ENCODE measurements around the gene KIF23. TPM values are rescaled to one million over a fixed set of nuclear protein-coding genes. Genes with fewer than 3 reads are reported as not detected.

Gene KIF23
- total and polyA plus RNA-seq, 12 donors, result 1.3 to 22.3 (median 2.4) TPM

DNA sequence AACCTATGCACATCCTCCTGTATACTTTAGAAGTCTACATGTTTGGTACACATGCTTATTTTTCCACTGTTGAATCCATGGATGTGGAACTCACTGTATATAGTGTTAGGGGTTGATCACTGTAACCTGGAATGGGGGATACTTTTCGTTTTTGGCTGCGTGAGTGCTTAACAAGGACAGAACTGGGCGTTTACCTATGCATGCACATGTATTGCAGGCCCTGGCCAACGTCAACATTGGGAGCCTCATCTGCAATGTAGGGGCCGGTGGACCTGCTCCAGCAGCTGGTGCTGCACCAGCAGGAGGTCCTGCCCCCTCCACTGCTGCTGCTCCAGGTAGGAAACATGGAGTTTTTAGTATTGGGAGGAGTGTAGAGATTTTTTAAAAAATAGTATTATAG lies 40.8 kb downstream of the KIF23 start:
- peak overlapping the region in 2 of 5 donors; percentile 7 to 20 for H3K27ac ChIP-seq
- H3K4me1 ChIP-seq (replicated peaks in 1 of 2), result peaks cover 12 to 26% of the 10 kb centered on the region in 2 donors

DNA sequence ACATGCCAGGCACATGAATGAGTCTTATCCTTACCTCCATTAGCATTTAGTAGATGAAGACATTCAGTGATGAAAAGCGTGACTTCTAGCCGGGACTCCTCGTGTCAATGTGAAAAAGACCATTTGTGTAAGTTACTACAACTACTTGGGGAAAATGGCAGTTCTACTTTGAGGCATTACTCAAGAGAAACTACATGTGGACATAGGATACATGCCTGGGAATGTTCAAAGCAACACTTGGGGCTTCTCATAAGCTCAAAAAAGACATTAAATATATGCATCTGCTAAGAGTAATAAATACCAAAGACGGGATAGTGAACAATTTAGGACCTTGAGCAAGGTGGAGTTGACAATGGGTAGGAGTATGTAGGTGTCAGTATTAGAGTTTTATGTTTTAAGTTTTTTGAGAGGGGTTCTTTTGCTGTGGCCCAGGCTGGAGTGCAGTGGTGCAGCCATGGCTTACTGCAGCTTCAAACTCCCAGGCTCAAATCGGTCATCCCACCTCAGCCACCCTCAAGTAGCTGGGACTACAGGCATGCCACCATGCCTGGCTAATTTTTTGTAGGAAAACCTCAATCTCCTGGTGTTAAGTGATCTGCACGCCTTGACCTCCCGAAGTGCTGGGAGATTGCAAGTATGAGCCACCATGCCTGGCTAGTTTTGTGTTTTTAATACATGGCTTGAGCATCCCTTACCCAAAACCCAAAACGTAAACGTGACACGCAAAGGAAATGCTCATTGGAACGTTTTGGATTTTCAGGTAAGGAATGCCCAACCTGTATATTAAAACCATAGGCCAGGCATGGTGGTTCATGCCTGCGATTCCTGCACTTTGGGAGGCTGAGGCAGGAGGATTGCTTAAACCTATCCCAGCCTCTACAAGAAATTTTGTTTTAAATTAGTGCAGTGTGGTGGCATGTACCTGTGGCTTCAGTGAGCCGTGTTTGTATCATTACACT lies 42.3 kb downstream of the KIF23 start:
- no peak for DNase-seq
- intact Hi-C loops (cut with DNase I), result no loop called here
- H3K27me3 ChIP-seq, result no peaks in the 10 kb centered on the region
- peaks cover 12 to 26% of the 10 kb centered on the region in 2 donors for H3K4me1 ChIP-seq (replicated peaks in 1 of 2)
- no peak overlapping the region for H3K27ac ChIP-seq
- H3K9me3 ChIP-seq (replicated peaks in 1 of 3), result no peaks in the 10 kb centered on the region
- peaks cover 0 to 24% of the 10 kb centered on the region in 2 donors for H3K36me3 ChIP-seq (replicated peaks in 1 of 2)
- H3K4me3 ChIP-seq, result no peak overlapping the region
- no peak for TF ChIP-seq POLR2A (IDR thresholded peaks at IDR 0.05)
- TF ChIP-seq, protein P1, sequence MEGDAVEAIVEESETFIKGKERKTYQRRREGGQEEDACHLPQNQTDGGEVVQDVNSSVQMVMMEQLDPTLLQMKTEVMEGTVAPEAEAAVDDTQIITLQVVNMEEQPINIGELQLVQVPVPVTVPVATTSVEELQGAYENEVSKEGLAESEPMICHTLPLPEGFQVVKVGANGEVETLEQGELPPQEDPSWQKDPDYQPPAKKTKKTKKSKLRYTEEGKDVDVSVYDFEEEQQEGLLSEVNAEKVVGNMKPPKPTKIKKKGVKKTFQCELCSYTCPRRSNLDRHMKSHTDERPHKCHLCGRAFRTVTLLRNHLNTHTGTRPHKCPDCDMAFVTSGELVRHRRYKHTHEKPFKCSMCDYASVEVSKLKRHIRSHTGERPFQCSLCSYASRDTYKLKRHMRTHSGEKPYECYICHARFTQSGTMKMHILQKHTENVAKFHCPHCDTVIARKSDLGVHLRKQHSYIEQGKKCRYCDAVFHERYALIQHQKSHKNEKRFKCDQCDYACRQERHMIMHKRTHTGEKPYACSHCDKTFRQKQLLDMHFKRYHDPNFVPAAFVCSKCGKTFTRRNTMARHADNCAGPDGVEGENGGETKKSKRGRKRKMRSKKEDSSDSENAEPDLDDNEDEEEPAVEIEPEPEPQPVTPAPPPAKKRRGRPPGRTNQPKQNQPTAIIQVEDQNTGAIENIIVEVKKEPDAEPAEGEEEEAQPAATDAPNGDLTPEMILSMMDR (IDR thresholded peaks at IDR 0.05), result no peak
- WGBS, 4 donors, result 89 to 93% (median 90%) methylated on average over 13 of the region's 13 CpGs

More for the DNA sequence above, 40.8 kb downstream of the KIF23 start:
- no peaks in the 10 kb centered on the region for H3K9me3 ChIP-seq (replicated peaks in 1 of 3)
- 29 to 58% (median 40%) methylated on average over 5 of the region's 5 CpGs for WGBS, 4 donors
- no peaks in the 10 kb centered on the region for H3K27me3 ChIP-seq
- DNase-seq, result no peak
- H3K36me3 ChIP-seq (replicated peaks in 1 of 2), result peaks cover 0 to 24% of the 10 kb centered on the region in 2 donors
- TF ChIP-seq, protein P1 (IDR thresholded peaks at IDR 0.05), result no peak
- TF ChIP-seq POLR2A (IDR thresholded peaks at IDR 0.05), result no peak
- H3K4me3 ChIP-seq, result peak overlapping the region in 1 of 4 donors; percentile 90
- intact Hi-C loops (cut with DNase I), result no loop called here

DNA sequence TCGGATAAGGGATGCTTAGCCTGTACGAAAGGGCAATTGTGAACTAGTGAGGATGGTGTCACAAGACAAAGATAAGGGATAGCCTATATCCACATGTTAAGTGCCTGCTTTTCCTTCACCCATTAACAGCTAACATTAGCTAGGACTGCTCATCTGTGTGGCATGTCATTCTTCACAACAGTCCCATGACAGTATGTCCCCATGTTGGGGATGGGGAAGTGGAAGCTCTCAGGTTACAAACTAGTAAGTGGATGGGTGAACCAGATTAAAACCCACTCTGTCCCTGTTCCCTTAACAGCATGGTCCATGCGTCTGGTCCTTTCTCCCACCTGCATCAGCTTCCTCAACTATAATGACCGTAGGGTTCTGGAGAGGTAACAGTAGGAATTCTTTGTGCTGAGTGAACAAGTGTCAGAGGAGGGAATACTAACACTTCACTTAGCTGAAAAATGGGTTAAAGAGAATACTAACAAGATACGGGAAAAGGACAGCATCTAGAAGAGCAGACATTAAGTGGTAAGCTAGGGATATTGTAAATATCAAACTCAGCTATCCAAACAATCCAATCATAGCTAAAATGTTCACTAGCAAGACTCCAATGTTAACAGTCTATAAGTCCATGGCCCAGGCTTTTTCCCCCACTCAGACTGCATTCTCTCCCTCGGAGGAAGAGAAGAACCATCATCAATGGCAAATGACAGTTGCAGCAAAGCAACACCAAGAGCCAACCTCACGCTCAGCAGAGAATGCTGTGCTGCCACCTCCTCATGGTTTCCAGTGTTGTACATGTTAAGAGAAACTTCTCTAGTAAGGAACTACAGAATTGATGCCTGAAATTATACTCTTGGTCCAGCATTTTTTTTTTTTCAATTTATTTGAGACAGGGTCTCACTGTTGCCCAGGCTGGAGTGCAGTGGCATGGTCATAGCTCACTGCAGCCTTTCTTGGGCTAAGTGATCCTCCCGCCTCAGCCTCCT lies 43.4 kb downstream of the KIF23 start:
- no peak for DNase-seq
- WGBS, 4 donors, result 80 to 91% (median 86%) methylated on average over 8 of the region's 8 CpGs
- Histone ChIP-seq H3K27me3 (no peaks in the 10 kb centered on the region), H3K27ac (no peak overlapping the region), H3K9me3 (replicated peaks in 1 of 3) (no peaks in the 10 kb centered on the region), H3K4me3 (no peak overlapping the region), H3K4me1 (replicated peaks in 1 of 2) (peaks cover 12 to 26% of the 10 kb centered on the region in 2 donors), H3K36me3 (replicated peaks in 1 of 2) (peaks cover 0 to 24% of the 10 kb centered on the region in 2 donors)
- intact Hi-C loops (cut with DNase I), result no loop called here
- TF ChIP-seq POLR2A (IDR thresholded peaks at IDR 0.05), result no peak
- TF ChIP-seq, protein P1 (IDR thresholded peaks at IDR 0.05), result no peak

DNA sequence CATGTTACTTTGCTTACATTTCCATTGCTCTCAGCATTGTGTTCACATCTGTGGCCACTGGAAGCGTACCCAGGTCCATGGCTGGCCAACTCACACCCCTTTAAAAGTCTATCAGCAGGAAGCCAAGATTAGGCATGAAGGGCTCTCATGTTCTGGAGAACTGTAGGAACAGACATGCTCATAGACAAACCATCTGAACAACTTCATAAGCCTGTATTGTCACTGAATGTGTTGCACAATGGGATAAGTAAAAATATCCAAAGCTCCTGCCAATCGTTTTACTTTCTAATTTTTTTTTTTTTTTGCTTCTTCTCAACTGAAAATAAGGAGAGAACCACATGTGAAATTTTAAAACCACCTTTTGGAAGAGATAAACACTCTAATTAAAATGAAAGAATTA lies 44.9 kb downstream of the KIF23 start:
- no peaks in the 10 kb centered on the region for H3K9me3 ChIP-seq (replicated peaks in 1 of 3)
- intact Hi-C loops (cut with DNase I), result no loop called here
- DNase-seq, result no peak
- H3K4me1 ChIP-seq (replicated peaks in 1 of 2), result peaks cover 19 to 25% of the 10 kb centered on the region in 2 donors
- peaks cover 0 to 24% of the 10 kb centered on the region in 2 donors for H3K36me3 ChIP-seq (replicated peaks in 1 of 2)
- H3K4me3 ChIP-seq, result no peak overlapping the region
- H3K27ac ChIP-seq, result no peak overlapping the region
- TF ChIP-seq, protein P1 (IDR thresholded peaks at IDR 0.05), result no peak
- no peak for TF ChIP-seq POLR2A (IDR thresholded peaks at IDR 0.05)
- no peaks in the 10 kb centered on the region for H3K27me3 ChIP-seq
- 61 to 64% (median 63%) methylated on average over 2 of the region's 2 CpGs for WGBS, 4 donors
